ENCODE measurements around the gene SCAMP2.

SCAMP2 gene

GRCh38 chr15:74815961-74816360, 57.2 kb downstream of the SCAMP2 start:
- DNase-seq, result no peak

- DNase-seq, result no peak
Measured at GRCh38 chr15:74815121-74815934, 57.8 kb downstream of the SCAMP2 start.

GRCh38 chr15:74812533-74812932, 60.6 kb downstream of the SCAMP2 start, which contains the start of gene LMAN1L:
TSS of gene LMAN1L (plus strand) at chr15:74812835. CDS start at chr15:74812855, 20 bp downstream.
- no peak for DNase-seq

- DNase-seq, result no peak
Measured at GRCh38 chr15:74809956-74810355, 63.2 kb downstream of the SCAMP2 start.

GRCh38 chr15:74809242-74809641, 63.9 kb downstream of the SCAMP2 start:
- DNase-seq, result no peak

GRCh38 chr15:74808840-74809229, 64.3 kb downstream of the SCAMP2 start:
- DNase-seq, result no peak

GRCh38 chr15:74808078-74808839, 64.9 kb downstream of the SCAMP2 start:
- DNase-seq, result no peak

GRCh38 chr15:74807282-74807681, 65.9 kb downstream of the SCAMP2 start:
- DNase-seq, result no peak

GRCh38 chr15:74804935-74805334, 68.2 kb downstream of the SCAMP2 start:
- no peak for DNase-seq

- DNase-seq, result no peak
Measured at GRCh38 chr15:74802862-74803447, 70.2 kb downstream of the SCAMP2 start.

- DNase-seq, result no peak
Measured at GRCh38 chr15:74802290-74802689, 70.9 kb downstream of the SCAMP2 start.

- DNase-seq, result no peak
Measured at GRCh38 chr15:74801311-74801997, 71.7 kb downstream of the SCAMP2 start.

- no peak for DNase-seq
Measured at GRCh38 chr15:74800559-74801094, 72.5 kb downstream of the SCAMP2 start.

- peak; percentile 89 for DNase-seq
Measured at GRCh38 chr15:74799856-74800558, 73.2 kb downstream of the SCAMP2 start.

GRCh38 chr15:74799255-74799855, 73.8 kb downstream of the SCAMP2 start:
- DNase-seq, result no peak

GRCh38 chr15:74798388-74799254, 74.5 kb downstream of the SCAMP2 start:
- no peak for DNase-seq

- no peak for DNase-seq
Measured at GRCh38 chr15:74795966-74796625, 77.1 kb downstream of the SCAMP2 start.

GRCh38 chr15:74794970-74795349, 78.2 kb downstream of the SCAMP2 start:
- no peak for DNase-seq

GRCh38 chr15:74794248-74794969, 78.8 kb downstream of the SCAMP2 start:
- no peak for DNase-seq
